ENCODE results near the gene CGB7. TPM values are rescaled to one million over a fixed set of nuclear protein-coding genes. Genes with fewer than 3 reads are reported as not detected.

Gene CGB7
- total and polyA plus RNA-seq, 2 donors (not counting 1 experiment from before 2014, with no cell fraction given), result not detected

- intact Hi-C loops (cut with micrococcal nuclease), result no loop called here
- no peak for TF ChIP-seq CTCF (IDR thresholded peaks at IDR 0.05)
- TF ChIP-seq EZH2 (IDR thresholded peaks at IDR 0.05; ENCODE audit: borderline replicate concordance, insufficient read depth, low read depth, low read length, poor library complexity, severe bottlenecking), result no peak
- POLR2A ChIA-PET, result no interaction called here
Measured at GRCh38 chr19:49069026-49069425, 11.5 kb upstream of the CGB7 start.

GRCh38 chr19:49067554-49067953 is 10.0 kb upstream of the CGB7 start:
- TF ChIP-seq EZH2 (IDR thresholded peaks at IDR 0.05; ENCODE audit: borderline replicate concordance, insufficient read depth, low read depth, low read length, poor library complexity, severe bottlenecking), result no peak
- no peak for TF ChIP-seq CTCF (IDR thresholded peaks at IDR 0.05)
- H3K9me3 ChIP-seq (ENCODE audit: control extremely low read depth in 1 of 3, control insufficient read depth in 2 of 3, insufficient read depth in 1 of 3, low read length in 2 of 3), result peaks cover 0 to 20% (median 0%) of the 10 kb centered on the region in 3 donors
- no peak overlapping the region for H3K4me2 ChIP-seq (replicated peaks; ENCODE audit: low read depth, low read length, poor library complexity, severe bottlenecking)
- no peaks in the 10 kb centered on the region for H4K20me1 ChIP-seq (ENCODE audit: control insufficient read depth, insufficient read depth, low read length, poor library complexity, severe bottlenecking)
- H3K4me3 ChIP-seq (ENCODE audit: control extremely low read depth in 1 of 5, extremely low read depth in 1 of 5, insufficient read depth in 1 of 5, low read depth in 2 of 5, low read length in 4 of 5), result no peak overlapping the region
- H3K79me2 ChIP-seq (ENCODE audit: control insufficient read depth, insufficient read depth, low read length), result no peaks in the 10 kb centered on the region
- no peak for DNase-seq
- no peak overlapping the region for H2AFZ ChIP-seq (ENCODE audit: insufficient read depth, low read depth, low read length, poor library complexity, severe bottlenecking)
- WGBS (ENCODE audit: insufficient coverage), result 61% methylated on average over 3 of the region's 3 CpGs
- peaks cover 0 to 66% (median 24%) of the 10 kb centered on the region in 4 experiments for H3K27me3 ChIP-seq (replicated peaks in 1 of 4; ENCODE audit: control extremely low read depth in 1 of 4, control insufficient read depth in 3 of 4, insufficient read depth in 4 of 4, low read length in 3 of 4)
- H3K4me1 ChIP-seq (ENCODE audit: control insufficient read depth in 2 of 2, insufficient read depth in 2 of 2, low read length in 2 of 2), result peaks cover 0 to 9% of the 10 kb centered on the region in 2 donors
- H3K9ac ChIP-seq (ENCODE audit: low read length), result no peak overlapping the region
- POLR2A ChIA-PET, result no interaction called here
- Mint-ChIP-seq H3K9me3 (ENCODE audit: insufficient read depth) (peaks cover 1% of the 10 kb centered on the region), H3K27ac (no peak overlapping the region), H3K4me1 (peaks cover 7% of the 10 kb centered on the region), H3K27me3 (peaks cover 58% of the 10 kb centered on the region), H3K4me3 (no peak overlapping the region)
- ATAC-seq (ENCODE audit: low read depth), result no peak
- H3K27ac ChIP-seq (ENCODE audit: low read length in 2 of 2), result no peak overlapping the region
- H3K36me3 ChIP-seq (replicated peaks in 1 of 2; ENCODE audit: control extremely low read depth in 1 of 2, control insufficient read depth in 1 of 2, extremely low read depth in 1 of 2, insufficient read depth in 2 of 2, low read length in 1 of 2), result no peaks in the 10 kb centered on the region
- intact Hi-C loops (cut with micrococcal nuclease), result no loop called here
- CTCF ChIA-PET, result no interaction called here

More at GRCh38 chr19:49069026-49069425, 11.5 kb upstream of the CGB7 start:
- DNase-seq, result no peak
- H3K9me3 ChIP-seq (ENCODE audit: control extremely low read depth in 1 of 3, control insufficient read depth in 2 of 3, insufficient read depth in 1 of 3, low read length in 2 of 3), result peaks cover 0 to 20% (median 0%) of the 10 kb centered on the region in 3 donors
- H3K4me3 Mint-ChIP-seq, result no peak overlapping the region
- H3K36me3 ChIP-seq (replicated peaks in 1 of 2; ENCODE audit: control extremely low read depth in 1 of 2, control insufficient read depth in 1 of 2, extremely low read depth in 1 of 2, insufficient read depth in 2 of 2, low read length in 1 of 2), result no peaks in the 10 kb centered on the region
- no peak overlapping the region for H3K27ac ChIP-seq (ENCODE audit: low read length in 2 of 2)
- no peaks in the 10 kb centered on the region for H4K20me1 ChIP-seq (ENCODE audit: control insufficient read depth, insufficient read depth, low read length, poor library complexity, severe bottlenecking)
- H3K4me1 Mint-ChIP-seq, result peaks cover 15% of the 10 kb centered on the region
- no peak overlapping the region for H3K4me2 ChIP-seq (replicated peaks; ENCODE audit: low read depth, low read length, poor library complexity, severe bottlenecking)
- H3K9me3 Mint-ChIP-seq (ENCODE audit: insufficient read depth), result peaks cover 1% of the 10 kb centered on the region
- no peak overlapping the region for H2AFZ ChIP-seq (ENCODE audit: insufficient read depth, low read depth, low read length, poor library complexity, severe bottlenecking)
- H3K9ac ChIP-seq (ENCODE audit: low read length), result no peak overlapping the region
- H3K27me3 Mint-ChIP-seq, result peaks cover 72% of the 10 kb centered on the region
- WGBS (ENCODE audit: insufficient coverage), result 93% methylated on average over 9 of the region's 9 CpGs
- H3K79me2 ChIP-seq (ENCODE audit: control insufficient read depth, insufficient read depth, low read length), result no peaks in the 10 kb centered on the region
- no peak for ATAC-seq (ENCODE audit: low read depth)
- H3K27me3 ChIP-seq (replicated peaks in 1 of 4; ENCODE audit: control extremely low read depth in 1 of 4, control insufficient read depth in 3 of 4, insufficient read depth in 4 of 4, low read length in 3 of 4), result peaks cover 0 to 73% (median 35%) of the 10 kb centered on the region in 4 experiments
- H3K27ac Mint-ChIP-seq, result no peak overlapping the region
- peaks cover 7 to 21% of the 10 kb centered on the region in 2 donors for H3K4me1 ChIP-seq (ENCODE audit: control insufficient read depth in 2 of 2, insufficient read depth in 2 of 2, low read length in 2 of 2)
- CTCF ChIA-PET, result interaction anchor here (1.0 to 1.3 kb wide), 2 partner anchors 29 to 36 kb away, joined by 4 read pairs; no protein-coding TSS in a partner anchor
- H3K4me3 ChIP-seq (ENCODE audit: control extremely low read depth in 1 of 5, extremely low read depth in 1 of 5, insufficient read depth in 1 of 5, low read depth in 2 of 5, low read length in 4 of 5), result no peak overlapping the region
